ENCODE measurements around the gene ZNF678.
"Not testable (repeated sequence)": the region's sequence is repeated elsewhere in the genome, so short reads cannot be mapped to it uniquely, and the experiment has no call there.

The ZNF678 gene

GRCh38 chr1:227596222-227596621 is 32.9 kb downstream of the ZNF678 start:
- not testable (repeated sequence) for DNase-seq (ENCODE audit: low spot score); FAIRE-seq

GRCh38 chr1:227603327-227603726 is 40.0 kb downstream of the ZNF678 start:
- DNase-seq (ENCODE audit: low spot score): no peak
- no peak for FAIRE-seq

GRCh38 chr1:227604446-227604845 is 41.1 kb downstream of the ZNF678 start:
- FAIRE-seq: no peak
- no peak for DNase-seq (ENCODE audit: low spot score)

- FAIRE-seq; DNase-seq (ENCODE audit: low spot score): not testable (repeated sequence)
Measured at GRCh38 chr1:227606271-227606670, 42.9 kb downstream of the ZNF678 start.

GRCh38 chr1:227607336-227607898 is 44.1 kb downstream of the ZNF678 start:
- peak; percentile 91 for FAIRE-seq

GRCh38 chr1:227612658-227613057 is 49.3 kb downstream of the ZNF678 start:
- FAIRE-seq (no peak), DNase-seq (ENCODE audit: low spot score) (no peak)

More at GRCh38 chr1:227607336-227607898, 44.1 kb downstream of the ZNF678 start:
- DNase-seq (ENCODE audit: low spot score): no peak

GRCh38 chr1:227613526-227613925 is 50.2 kb downstream of the ZNF678 start:
- FAIRE-seq (no peak), DNase-seq (ENCODE audit: low spot score) (no peak)

GRCh38 chr1:227621211-227621610 is 57.9 kb downstream of the ZNF678 start:
- no peak for FAIRE-seq
- DNase-seq (ENCODE audit: low spot score): no peak

- no peak for FAIRE-seq
- no peak for DNase-seq (ENCODE audit: low spot score)
Measured at GRCh38 chr1:227622739-227623475, 59.6 kb downstream of the ZNF678 start.

- FAIRE-seq (no peak), DNase-seq (ENCODE audit: low spot score) (no peak)
Measured at GRCh38 chr1:227632325-227632724, 69.0 kb downstream of the ZNF678 start.

GRCh38 chr1:227635596-227635995 is 72.2 kb downstream of the ZNF678 start:
- DNase-seq (ENCODE audit: low spot score): no peak
- FAIRE-seq: no peak

- FAIRE-seq: no peak
- DNase-seq (ENCODE audit: low spot score): no peak
Measured at GRCh38 chr1:227654431-227654830, 91.1 kb downstream of the ZNF678 start.

- FAIRE-seq: no peak
Measured at GRCh38 chr1:227654858-227655752, 91.7 kb downstream of the ZNF678 start.

GRCh38 chr1:227661495-227661894 is 98.1 kb downstream of the ZNF678 start:
- FAIRE-seq: no peak
- DNase-seq (ENCODE audit: low spot score): no peak

More at GRCh38 chr1:227654858-227655752, 91.7 kb downstream of the ZNF678 start:
- DNase-seq (ENCODE audit: low spot score): no peak

GRCh38 chr1:227662933-227663332 is 99.6 kb downstream of the ZNF678 start:
- no peak for FAIRE-seq
- no peak for DNase-seq (ENCODE audit: low spot score)

GRCh38 chr1:227666286-227666685 is 102.9 kb downstream of the ZNF678 start:
- FAIRE-seq: no peak
- DNase-seq (ENCODE audit: low spot score): no peak

GRCh38 chr1:227673441-227673840 is 110.1 kb downstream of the ZNF678 start:
- no peak for FAIRE-seq

GRCh38 chr1:227685807-227686206 is 122.5 kb downstream of the ZNF678 start:
- DNase-seq (ENCODE audit: low spot score): no peak
- no peak for FAIRE-seq

More at GRCh38 chr1:227673441-227673840, 110.1 kb downstream of the ZNF678 start:
- DNase-seq (ENCODE audit: low spot score): no peak

- DNase-seq (ENCODE audit: low spot score) (no peak), FAIRE-seq (no peak)
Measured at GRCh38 chr1:227697321-227697864, 134.0 kb downstream of the ZNF678 start.

GRCh38 chr1:227701631-227702030 is 138.3 kb downstream of the ZNF678 start:
- not testable (repeated sequence) for FAIRE-seq; DNase-seq (ENCODE audit: low spot score)

- DNase-seq (ENCODE audit: low spot score): no peak
Measured at GRCh38 chr1:227707846-227708245, 144.5 kb downstream of the ZNF678 start.

GRCh38 chr1:227709451-227709850 is 146.1 kb downstream of the ZNF678 start:
- FAIRE-seq: no peak
- DNase-seq (ENCODE audit: low spot score): no peak

More at GRCh38 chr1:227707846-227708245, 144.5 kb downstream of the ZNF678 start:
- FAIRE-seq: no peak

Data from RCC 7860 (cell line).